GM20000 (cell line): ENCODE measurements around the gene ZMYND11.

Source experiments
- DNase-seq: peaks from one replicate; pipeline ENCODE4 v3.0.0; 2012; ENCODE audit warnings: low spot score
- TF ChIP-seq, protein P1 (sequence below): IDR thresholded peaks from 2 replicates; pipeline ENCODE4 v1.5.1; 2012; ENCODE audit warnings: mild to moderate bottlenecking, control low read depth; ENCODE audit errors: extremely low read depth, missing control alignments

ZMYND11 gene

GRCh38 chr10:230758-231157 lies 95.5 kb downstream of the ZMYND11 start:
- DNase-seq: no peak
- TF ChIP-seq, protein P1, sequence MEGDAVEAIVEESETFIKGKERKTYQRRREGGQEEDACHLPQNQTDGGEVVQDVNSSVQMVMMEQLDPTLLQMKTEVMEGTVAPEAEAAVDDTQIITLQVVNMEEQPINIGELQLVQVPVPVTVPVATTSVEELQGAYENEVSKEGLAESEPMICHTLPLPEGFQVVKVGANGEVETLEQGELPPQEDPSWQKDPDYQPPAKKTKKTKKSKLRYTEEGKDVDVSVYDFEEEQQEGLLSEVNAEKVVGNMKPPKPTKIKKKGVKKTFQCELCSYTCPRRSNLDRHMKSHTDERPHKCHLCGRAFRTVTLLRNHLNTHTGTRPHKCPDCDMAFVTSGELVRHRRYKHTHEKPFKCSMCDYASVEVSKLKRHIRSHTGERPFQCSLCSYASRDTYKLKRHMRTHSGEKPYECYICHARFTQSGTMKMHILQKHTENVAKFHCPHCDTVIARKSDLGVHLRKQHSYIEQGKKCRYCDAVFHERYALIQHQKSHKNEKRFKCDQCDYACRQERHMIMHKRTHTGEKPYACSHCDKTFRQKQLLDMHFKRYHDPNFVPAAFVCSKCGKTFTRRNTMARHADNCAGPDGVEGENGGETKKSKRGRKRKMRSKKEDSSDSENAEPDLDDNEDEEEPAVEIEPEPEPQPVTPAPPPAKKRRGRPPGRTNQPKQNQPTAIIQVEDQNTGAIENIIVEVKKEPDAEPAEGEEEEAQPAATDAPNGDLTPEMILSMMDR: no peak

- TF ChIP-seq, protein P1: no peak
Measured at GRCh38 chr10:232061-232460, 96.8 kb downstream of the ZMYND11 start.

GRCh38 chr10:232878-233277 lies 97.6 kb downstream of the ZMYND11 start:
- TF ChIP-seq, protein P1: no peak
- no peak for DNase-seq

More at GRCh38 chr10:232061-232460, 96.8 kb downstream of the ZMYND11 start:
- no peak for DNase-seq

DNA sequence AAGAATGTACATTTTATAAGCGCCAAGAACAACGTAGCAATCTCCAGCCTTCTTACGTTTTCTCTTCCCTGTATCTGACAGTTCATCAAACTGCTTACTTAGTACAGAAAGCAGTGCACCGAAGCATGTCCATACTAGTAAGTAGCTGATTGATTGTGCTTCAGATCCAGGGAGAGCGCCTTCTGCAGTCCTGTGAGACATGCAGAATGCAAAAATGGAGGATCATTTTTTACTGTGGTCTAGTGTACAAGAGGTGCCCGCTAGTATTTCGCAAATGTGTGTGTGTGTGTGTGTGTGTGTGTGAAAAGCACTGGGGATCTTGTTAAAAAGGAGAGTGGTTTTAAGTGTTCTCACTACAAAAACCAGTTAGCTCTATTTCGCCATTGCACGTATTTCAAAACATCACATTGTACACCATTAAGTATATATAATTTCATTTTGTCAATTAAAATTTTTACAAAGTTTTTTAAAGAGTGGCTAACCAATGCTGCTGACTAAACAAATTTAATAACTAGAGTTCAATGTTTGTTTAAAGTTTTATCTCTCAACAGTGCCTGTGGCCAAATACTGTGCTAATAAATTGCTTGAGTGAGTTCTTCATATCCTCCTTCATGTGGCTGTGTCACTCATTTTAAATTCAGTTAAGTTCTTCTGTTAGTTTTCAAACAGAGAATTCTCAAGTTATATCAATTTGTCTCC lies 99.6 kb downstream of the ZMYND11 start:
- TF ChIP-seq, protein P1: no peak
- DNase-seq: no peak

GRCh38 chr10:235915-236314 lies 100.7 kb downstream of the ZMYND11 start:
- TF ChIP-seq, protein P1: no peak
- no peak for DNase-seq

DNA sequence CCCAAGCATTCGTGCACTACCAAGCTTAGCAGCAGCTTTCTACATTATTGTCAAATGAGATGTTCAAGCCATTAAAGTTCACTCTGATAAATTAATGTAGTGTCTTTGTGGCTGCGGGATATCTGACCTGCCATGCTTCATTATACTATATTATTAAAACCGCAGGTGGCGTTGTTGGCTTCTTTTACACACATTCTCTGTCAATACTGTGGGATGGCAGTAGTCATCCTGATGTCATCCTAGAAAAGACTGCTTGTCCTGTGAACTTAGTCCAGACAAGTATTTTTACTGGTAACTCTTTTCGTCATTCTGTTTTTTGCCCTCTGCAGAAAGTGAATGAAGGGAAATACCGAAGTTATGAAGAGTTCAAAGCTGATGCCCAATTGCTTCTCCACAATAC lies 103.9 kb downstream of the ZMYND11 start:
- TF ChIP-seq, protein P1: no peak
- no peak for DNase-seq

- TF ChIP-seq, protein P1: no peak
- no peak for DNase-seq
Measured at GRCh38 chr10:241451-241850, 106.2 kb downstream of the ZMYND11 start.
